ACC112 (cell line): ENCODE results near the gene XRCC1.

Experiments used
- H2AFZ ChIP-seq: fragments of 200-600 bp; sonication (generic); one replicate; pipeline ENCODE4 v1.6.0; 2017; ENCODE audit warnings: antibody characterized with exemption, low read length; ENCODE audit not compliant: unreplicated experiment
- H3K27ac ChIP-seq: fragments of 200-600 bp; sonication (generic); 2 replicates; pipeline ENCODE4 v1.5.1; 2014; ENCODE audit warnings: low read depth, mild to moderate bottlenecking, antibody characterized with exemption, low read length, moderate library complexity
- H3K27me3 ChIP-seq: fragments of 200-600 bp; sonication (generic); 2 replicates; pipeline ENCODE4 v1.6.1; 2014; ENCODE audit warnings: mild to moderate bottlenecking, antibody characterized with exemption, low read length, moderate library complexity, mixed read lengths; ENCODE audit not compliant: insufficient read depth
- H3K36me3 ChIP-seq: fragments of 200-600 bp; sonication (generic); 2 replicates; pipeline ENCODE4 v1.6.1; 2016; ENCODE audit warnings: mild to moderate bottlenecking, antibody characterized with exemption, low read length, moderate library complexity, mixed read lengths; ENCODE audit not compliant: insufficient read depth
- H3K4me1 ChIP-seq: fragments of 200-600 bp; sonication (generic); one replicate; pipeline ENCODE4 v1.6.1; 2016; ENCODE audit warnings: low read length, mixed read lengths; ENCODE audit not compliant: insufficient read depth, unreplicated experiment, control insufficient read depth
- H3K4me3 ChIP-seq: fragments of 200-600 bp; sonication (generic); 2 replicates; pipeline ENCODE4 v1.5.1; 2014; ENCODE audit warnings: mild to moderate bottlenecking, low read depth, low read length
- H3K79me2 ChIP-seq: fragments of 200-600 bp; sonication (generic); one replicate; pipeline ENCODE4 v1.6.0; 2016; ENCODE audit warnings: low read length; ENCODE audit not compliant: control insufficient read depth, unreplicated experiment, insufficient read depth

The XRCC1 gene

DNA sequence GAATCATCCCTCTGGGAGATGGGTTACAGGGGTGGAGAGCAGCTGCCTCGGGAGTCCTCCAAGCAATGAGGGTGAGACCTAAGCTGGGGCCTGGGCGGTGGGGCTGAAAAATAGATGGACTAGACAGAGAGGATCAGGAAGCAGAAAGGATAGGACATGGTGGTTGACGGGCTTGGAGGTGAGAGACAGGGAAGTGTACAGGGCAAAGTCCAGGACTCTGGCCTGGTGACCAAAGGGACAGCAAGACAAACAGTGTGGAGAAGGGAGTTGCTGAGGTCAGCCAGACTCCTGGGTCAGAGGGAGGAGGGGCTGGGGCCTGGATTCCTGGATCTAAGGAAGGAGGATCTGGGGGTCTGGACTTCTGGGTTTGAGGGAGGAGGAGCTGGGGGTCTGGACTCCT, 76.3 kb downstream of the XRCC1 start:
- Histone ChIP-seq H3K27me3 (no peaks in the 10 kb centered on the region), H3K36me3 (no peaks in the 10 kb centered on the region), H2AFZ (no peak overlapping the region), H3K4me3 (no peak overlapping the region), H3K27ac (no peak overlapping the region), H3K79me2 (no peaks in the 10 kb centered on the region), H3K4me1 (peaks cover 4% of the 10 kb centered on the region)

DNA sequence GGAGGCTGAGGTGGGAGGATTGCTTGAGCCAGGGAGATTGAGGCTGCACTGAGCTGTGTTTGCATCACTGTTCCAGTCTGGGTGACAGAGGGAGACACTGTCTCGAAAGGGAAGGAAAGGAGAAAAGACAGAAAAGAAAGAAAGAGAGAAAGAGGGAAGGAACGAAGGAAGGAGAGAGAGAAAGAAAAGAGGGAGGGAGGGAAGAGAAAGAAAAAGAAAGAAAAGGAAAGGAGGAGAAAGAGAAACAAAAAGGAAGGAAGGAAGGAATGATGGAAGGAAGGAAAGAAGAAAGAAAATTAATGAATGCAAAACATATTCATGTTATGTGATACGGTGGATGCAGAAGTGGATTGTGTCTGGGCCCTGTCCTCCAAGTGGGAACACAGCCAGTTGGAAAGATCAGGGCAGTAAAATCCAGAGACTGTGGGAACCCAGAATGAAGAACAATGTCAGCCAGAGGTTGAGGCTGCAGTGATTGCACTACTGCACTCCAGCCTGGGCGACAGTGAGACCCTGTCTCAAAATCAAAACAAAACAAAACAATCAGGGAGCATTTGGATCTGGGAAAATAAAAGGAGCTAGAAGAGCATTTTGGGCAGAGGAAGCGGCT, 77.0 kb downstream of the XRCC1 start:
- Histone ChIP-seq H2AFZ (no peak overlapping the region), H3K27me3 (no peaks in the 10 kb centered on the region), H3K4me3 (no peak overlapping the region), H3K79me2 (no peaks in the 10 kb centered on the region), H3K36me3 (no peaks in the 10 kb centered on the region), H3K4me1 (peaks cover 4% of the 10 kb centered on the region), H3K27ac (no peak overlapping the region)

DNA sequence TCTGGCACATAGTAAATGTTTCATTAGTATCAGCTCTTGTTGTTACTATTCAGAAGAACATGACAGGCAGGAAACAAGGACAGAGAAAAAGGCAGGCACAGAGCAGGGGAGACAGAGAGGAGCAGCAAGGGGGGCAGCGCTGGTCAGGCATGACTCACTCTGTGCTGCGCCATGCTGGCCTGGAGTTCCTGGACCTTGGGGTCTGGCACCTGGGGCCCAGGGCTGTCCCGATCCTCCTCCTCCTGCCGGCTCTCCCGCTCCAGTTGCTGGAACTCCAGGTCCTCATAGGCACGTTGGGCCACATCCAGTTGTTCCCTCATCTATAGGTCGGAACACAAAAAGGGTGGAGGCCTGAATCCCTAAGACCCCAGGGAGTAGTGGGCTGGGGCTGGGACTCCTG, 78.4 kb downstream of the XRCC1 start:
- no peak overlapping the region for H3K27ac ChIP-seq
- H3K27me3 ChIP-seq, result no peaks in the 10 kb centered on the region
- no peak overlapping the region for H2AFZ ChIP-seq
- H3K4me3 ChIP-seq, result no peak overlapping the region
- H3K79me2 ChIP-seq, result no peaks in the 10 kb centered on the region
- H3K4me1 ChIP-seq, result no peaks in the 10 kb centered on the region
- H3K36me3 ChIP-seq, result no peaks in the 10 kb centered on the region

DNA sequence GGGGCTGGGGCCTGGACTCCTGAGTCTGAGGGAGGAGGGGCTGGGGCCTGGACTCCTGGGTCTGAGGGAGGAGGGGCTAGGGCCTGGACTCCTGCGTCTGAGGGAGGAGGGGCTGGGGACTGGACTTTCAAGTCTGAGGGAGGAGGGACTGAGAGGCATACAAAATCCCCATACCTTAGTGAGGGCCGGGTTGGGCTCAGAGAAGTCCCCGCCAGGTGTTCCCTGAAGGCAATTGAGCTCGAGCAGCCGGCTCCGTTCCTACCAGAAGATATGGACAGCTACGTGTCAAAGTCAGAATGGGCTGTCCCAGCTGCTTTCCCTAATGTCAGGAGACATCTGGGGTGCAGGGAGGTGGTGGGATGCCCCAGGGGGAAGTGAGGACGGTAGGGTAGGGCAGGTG, 80.2 kb downstream of the XRCC1 start:
- Histone ChIP-seq H3K4me3 (no peak overlapping the region), H3K4me1 (no peaks in the 10 kb centered on the region), H2AFZ (no peak overlapping the region), H3K27ac (no peak overlapping the region), H3K27me3 (no peaks in the 10 kb centered on the region), H3K36me3 (no peaks in the 10 kb centered on the region), H3K79me2 (no peaks in the 10 kb centered on the region)
